GM18520 (cell line): ENCODE measurements around the gene MBNL3.
"Not testable (repeated sequence)": the region's sequence is repeated elsewhere in the genome, so short reads cannot be mapped to it uniquely, and the experiment has no call there.

Experiments used
- ATAC-seq: cut with Tn5 transposase; IDR thresholded peaks from one replicate; pipeline ENCODE4 v1.9.1; 2021; ENCODE audit not compliant: unreplicated experiment

MBNL3 gene

DNA sequence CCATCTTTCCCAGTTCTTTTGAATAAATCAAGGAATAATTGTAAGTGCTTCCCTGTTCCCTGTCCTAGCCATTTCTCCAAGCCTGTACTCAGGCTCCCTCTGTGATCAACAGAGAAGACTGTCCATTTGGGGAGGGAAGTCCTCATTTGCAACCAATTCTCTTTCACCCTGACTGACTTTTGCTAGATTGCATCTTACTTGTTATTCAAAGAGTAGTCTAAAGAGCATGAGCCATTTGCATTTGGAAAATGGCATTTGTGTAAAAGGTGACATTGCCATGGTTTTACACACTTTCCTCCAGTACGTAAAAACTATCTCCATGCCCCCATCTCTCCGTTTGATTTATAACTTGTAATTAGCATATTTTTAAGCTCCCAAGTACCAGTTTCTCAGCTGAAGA lies 110.6 kb downstream of the MBNL3 start:
- ATAC-seq = no peak

DNA sequence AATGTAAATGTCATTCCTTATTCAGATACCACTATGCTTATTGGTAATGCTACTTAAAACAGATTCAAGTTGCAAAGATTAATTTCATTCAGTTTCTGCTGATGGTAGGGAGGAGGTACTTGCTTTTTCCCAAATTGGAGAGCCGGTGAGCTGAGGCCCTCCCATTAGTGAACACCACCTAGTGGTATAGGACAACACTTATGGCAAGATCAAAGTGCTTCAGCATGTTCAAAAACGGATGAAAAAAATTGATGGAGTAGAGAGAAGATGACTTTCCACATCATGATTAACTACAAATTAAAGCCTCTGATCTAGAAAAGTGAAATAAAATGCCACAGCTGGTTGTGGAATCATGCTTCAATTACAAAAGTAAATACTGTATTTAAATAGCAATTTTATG lies 112.9 kb downstream of the MBNL3 start:
- no peak for ATAC-seq

DNA sequence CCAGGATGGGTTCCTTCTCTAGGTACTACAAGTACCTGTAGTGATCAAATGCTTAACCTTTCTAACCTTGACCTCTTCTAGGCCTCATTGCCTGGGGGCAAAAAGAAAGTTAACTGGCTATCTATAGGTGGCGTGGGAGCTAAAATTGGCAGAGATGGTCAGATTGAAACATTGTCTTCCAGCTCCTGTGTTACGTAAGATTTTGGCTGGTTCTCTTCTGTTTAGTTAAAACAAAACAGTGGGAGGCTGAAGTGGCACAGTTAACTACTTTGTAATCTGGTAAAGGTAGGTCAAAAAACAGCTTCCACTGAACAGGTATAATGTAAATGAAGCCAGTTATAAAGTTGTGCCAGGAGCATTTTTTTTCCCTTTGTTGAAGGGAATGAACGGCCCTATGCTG lies 115.2 kb downstream of the MBNL3 start:
- ATAC-seq = no peak

DNA sequence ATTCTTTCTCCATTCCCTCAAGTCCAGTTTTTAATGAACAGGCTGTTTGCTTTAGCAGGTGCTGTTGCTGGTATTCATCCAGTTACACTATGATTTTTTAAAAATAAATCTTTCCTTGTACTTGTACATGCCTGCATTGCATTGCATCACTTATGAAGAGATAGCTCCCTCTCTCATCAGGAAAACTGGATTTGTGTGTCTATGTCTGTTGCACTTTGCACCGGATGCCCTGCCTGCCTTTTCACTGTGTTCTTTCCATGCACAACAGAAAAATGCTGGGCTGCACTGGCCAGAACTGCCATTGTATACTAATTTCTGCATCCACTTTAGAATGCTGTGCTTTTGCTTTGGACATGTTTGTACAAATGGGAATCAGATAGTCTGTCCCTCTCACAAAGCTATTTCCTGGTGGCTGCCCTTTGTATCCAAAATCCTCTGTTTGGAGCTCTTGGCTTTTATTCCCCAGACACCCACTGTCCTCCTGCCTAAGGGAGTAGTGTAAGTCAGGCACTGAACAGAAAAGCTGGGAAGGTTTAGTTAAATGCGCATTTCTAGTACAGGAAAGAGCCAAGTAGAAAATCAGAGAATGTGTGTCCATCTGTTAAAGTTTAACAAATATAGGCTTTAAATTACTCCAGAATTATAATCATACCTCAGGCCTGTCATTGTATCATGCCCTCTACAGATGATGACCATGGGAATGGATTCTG lies 119.1 kb downstream of the MBNL3 start:
- ATAC-seq = no peak

DNA sequence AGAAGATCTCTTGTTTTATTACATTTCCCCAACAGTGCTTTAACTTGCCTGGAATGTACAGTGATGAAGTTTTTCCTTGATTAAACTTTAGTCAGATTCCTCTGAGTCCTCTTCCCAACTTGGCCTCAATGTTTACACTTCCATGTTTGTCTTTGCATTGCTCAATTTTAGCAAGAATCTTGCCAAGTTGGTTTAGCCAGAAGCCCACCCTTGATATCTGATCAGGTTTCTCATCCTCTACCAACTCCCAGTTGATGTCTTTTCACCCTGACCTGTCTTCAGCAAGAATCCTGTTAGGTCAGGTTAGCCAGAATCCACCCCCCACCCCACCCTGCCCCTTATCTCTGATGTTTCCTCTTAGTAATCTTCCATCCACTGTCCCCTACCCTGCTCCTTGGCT lies 120.9 kb downstream of the MBNL3 start:
- no peak for ATAC-seq

DNA sequence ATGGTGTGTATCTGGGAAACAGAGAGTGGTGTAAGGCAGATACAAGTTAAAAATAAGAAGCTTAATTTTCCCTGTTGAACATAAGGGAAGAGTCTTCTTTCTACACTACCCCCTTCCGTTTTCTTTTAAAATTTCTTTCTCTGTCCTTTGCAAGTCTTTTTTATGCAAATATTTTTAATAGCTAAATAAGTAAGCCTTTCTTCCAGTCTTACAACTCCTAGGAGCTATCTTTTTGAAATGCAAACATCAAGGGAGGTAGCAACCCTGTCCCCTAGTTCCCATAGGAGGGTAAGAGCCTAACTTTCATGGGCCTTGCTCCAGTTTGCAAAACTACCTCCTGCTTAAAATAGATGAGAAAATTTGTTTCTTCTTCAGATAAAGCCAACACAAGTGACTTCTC lies 121.5 kb downstream of the MBNL3 start:
- ATAC-seq = no peak

DNA sequence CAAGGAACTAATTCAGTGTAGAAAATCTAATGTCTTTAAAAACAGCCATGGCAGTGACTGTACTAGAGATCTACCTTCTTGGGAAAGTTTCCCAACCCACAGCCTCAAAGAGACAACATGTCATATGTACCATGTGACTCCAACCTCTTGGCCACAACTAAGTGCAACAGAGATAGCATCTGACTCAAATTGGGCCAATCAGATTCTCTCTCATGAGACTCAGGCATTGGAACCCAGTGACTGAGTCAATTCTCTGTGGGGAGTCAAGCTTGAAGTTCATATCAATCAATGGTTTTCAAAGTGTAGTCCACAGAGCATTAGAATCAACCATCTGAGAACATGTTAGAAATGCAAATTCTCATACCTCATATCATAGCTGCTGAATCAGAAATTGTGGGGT lies 123.3 kb downstream of the MBNL3 start:
- ATAC-seq = no peak

DNA sequence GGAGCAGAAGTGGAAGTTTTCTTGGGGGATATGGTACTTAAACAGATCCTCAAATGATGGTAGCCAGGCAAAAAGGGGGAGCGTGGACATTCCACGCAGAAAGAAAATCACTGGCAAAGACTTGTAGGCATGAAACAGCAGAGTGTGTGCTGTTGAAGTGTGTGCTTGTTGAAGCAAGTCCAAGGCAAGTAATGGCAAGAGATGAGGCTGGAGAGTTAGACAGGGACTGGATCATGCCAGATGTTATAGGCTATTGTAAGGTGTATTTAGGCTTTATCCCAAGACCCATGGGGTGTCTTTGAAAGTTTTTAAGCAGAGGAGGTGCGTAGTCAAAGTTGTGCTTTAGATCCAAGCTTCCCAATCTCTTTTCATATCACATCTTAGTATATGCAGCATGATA lies 124.5 kb downstream of the MBNL3 start:
- no peak for ATAC-seq

DNA sequence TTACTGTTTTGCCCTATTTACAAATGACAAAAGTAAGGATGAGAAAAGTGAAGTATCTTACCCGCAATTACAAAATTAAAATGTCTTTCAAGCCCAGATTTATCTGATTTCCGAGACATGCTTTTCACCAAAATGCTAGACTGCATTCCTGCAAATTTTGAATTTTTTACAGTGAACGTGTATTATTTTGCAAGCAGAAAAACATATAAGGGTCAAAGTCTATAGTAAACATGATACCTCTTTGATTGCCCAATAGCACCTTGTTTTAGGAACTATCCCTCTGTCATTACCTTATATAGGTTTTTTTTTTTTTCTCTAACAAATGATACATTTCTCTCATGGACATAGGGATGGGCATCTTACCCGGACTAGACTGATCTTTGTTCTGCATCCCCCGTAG lies 135.4 kb downstream of the MBNL3 start:
- no peak for ATAC-seq

DNA sequence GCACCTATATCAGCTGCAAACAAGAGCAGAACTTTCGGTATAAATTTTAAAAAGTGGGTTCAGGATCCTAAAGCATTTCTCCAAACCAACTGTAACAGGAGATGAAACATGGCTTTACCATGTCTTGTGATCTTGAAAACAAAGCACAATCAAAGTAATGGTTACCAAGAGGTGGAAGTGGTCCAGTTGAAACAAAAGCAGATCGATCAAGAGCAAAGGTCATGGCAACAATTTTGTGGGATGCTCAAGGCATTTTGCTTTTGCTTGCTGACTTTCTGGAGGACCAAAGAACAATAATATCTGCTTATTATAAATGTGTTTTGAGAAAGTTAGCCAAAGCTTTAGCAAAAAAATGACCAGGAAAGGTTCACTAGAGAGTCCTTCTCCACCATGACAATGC lies 152.7 kb downstream of the MBNL3 start:
- ATAC-seq = no peak

DNA sequence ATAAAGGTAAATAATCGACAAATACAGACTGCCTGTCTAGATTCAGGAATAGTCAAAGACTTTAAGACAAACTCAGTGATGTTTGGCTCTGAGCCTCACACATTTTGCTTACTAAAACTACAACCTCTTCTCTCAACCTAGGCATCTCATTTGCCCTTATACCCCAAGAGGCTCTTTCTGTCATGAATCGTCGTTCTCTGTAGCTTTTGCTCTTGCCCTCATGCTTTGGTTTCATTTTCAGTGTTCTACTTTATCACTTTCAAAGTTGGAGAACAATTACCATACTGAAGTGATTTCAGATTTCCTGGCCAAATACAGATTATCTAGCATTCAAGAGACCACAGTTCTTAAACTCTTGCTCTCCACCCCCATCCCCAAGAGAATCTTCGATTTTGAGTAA lies 155.5 kb downstream of the MBNL3 start:
- ATAC-seq = no peak

DNA sequence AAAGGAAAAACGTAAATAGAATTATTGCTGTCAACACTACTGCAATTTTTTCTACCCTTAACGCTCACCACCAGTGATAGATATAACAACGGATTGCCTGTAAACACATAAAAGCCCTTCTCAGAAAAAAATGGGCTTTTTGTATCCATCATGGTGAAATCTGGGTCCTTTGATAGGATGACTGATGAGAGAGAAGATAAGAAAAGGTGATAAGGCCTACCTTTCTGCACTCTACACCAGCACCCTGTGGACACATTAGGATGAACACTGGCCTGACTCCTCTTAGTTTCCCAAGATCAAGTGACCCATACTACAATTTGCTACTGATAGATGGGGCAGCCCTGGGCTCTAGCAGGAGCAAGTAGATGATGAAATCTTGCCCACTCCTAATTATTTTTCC lies 157.3 kb downstream of the MBNL3 start:
- ATAC-seq = no peak

DNA sequence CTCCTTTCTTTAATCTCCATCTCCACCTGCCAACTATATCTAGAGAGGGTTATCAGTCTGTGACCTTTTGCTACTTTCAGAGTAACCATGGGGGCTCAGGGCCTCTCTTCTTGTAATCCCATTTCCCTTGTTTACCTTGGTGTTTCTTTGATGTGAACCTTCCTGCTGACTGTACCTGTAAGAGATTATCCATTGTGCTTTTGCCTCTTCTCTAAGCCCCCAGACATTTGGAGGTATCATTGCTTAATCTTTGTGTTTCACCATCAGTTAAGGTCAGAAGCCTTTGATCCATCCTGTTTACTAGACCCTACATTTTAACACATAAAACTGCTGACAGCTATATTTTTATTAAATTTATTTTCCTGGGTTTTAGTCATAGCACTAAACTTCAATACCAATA lies 157.8 kb downstream of the MBNL3 start:
- ATAC-seq = no peak

DNA sequence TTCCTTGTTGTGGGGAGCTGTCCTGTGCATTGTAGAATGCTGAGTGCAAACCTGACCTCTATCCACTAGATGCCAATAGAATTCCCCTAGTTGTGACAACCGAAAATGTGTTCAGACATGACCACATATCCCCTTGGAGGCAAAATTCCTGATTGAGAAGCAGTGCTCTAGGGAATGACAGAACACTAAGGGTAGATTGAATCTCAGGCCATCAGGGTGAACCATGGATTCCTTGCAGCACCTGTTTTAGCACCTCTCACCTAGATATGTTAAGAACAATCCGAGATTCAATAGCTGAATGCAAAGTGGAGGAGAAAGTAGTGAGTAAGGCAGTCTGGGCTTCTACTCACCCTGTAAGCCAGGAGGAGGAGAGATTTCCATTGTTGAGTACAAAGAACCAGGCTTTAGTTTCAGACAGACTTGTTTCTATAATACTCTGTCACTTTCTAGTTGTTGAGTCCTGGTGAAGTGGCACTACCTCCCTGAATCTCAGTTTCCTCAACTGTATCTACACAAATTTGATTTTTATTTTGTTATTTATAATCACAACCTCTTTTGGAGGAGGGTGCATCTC lies 158.6 kb downstream of the MBNL3 start:
- ATAC-seq = no peak

DNA sequence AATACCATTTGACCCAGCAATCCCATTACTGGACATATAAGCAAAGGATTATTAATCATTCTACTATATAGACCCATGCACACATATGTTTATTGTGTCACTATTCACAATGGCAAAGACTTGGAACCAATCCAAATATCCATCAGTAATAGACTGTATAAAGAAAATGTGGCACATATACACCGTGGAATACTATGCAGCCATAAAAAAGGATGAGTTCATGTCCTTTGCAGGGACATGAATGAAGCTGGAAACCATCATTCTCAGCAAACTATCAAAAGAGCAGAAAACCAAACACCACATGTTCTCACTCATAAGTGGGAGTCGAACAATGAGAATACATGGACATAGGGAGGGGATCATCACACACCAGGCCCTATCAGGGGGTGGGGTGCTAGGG lies 161.9 kb downstream of the MBNL3 start:
- ATAC-seq = not testable (repeated sequence)
